Keratinocyte (primary cell): Measurements from ENCODE around the gene EYA3. TPM values are rescaled to one million over a fixed set of nuclear protein-coding genes. Genes with fewer than 3 reads are reported as not detected.

Source experiments
- DNase-seq: peaks from one replicate; pipeline ENCODE4 v3.0.0-alpha.2; 2011; ENCODE audit warnings: low read depth, missing footprints, low spot score
- FAIRE-seq: peaks from 2 replicates; lab custom pipeline; 2011; peaks lifted over from hg19 to GRCh38; lab: Jason Lieb, UNC
- H2AFZ ChIP-seq: 2 replicates; pipeline ENCODE4 v1.6.0; 2012; ENCODE audit warnings: low read length, control low read depth, inconsistent platforms; ENCODE audit not compliant: control insufficient read depth
- H3K27ac ChIP-seq: 2 replicates; pipeline ENCODE4 v1.5.1; 2011; ENCODE audit warnings: low read length; ENCODE audit not compliant: control insufficient read depth, insufficient read depth
- H3K27me3 ChIP-seq: 3 replicates; pipeline ENCODE4 v1.6.0; 2011; ENCODE audit warnings: low read length; ENCODE audit not compliant: control insufficient read depth, insufficient read depth; ENCODE audit errors: extremely low read depth
- H3K36me3 ChIP-seq, 2 experiments: 2 replicates in 1 of 2; 3 replicates in 1 of 2; pipeline ENCODE4 v1.5.1; 2011; ENCODE audit warnings: low read length in 2 of 2, mild to moderate bottlenecking in 1 of 2; ENCODE audit not compliant: control insufficient read depth in 2 of 2, insufficient read depth in 2 of 2; ENCODE audit errors: extremely low read depth in 1 of 2
- H3K4me1 ChIP-seq: 3 replicates; pipeline ENCODE4 v1.5.1; 2011; ENCODE audit warnings: low read length; ENCODE audit not compliant: control insufficient read depth, insufficient read depth; ENCODE audit errors: extremely low read depth
- H3K4me2 ChIP-seq: 3 replicates; pipeline ENCODE4 v1.6.0; 2011; ENCODE audit warnings: low read depth, low read length; ENCODE audit not compliant: control insufficient read depth, insufficient read depth; ENCODE audit errors: extremely low read depth
- H3K4me3 ChIP-seq, 3 experiments: fragments of 200-600 bp in 1 of 3; sonication (generic) in 1 of 3; 2 replicates in 2 of 3; 3 replicates in 1 of 3; pipeline ENCODE4 v1.5.1; 2011 to 2016; ENCODE audit warnings: low read length in 3 of 3, mild to moderate bottlenecking in 3 of 3, control low read depth in 2 of 3, inconsistent platforms in 1 of 3, low read depth in 1 of 3, mixed read lengths in 1 of 3, mixed run types in 1 of 3, moderate library complexity in 1 of 3; ENCODE audit not compliant: control insufficient read depth in 2 of 3, insufficient read depth in 2 of 3; ENCODE audit errors: extremely low read depth in 1 of 3
- H3K79me2 ChIP-seq: 2 replicates; pipeline ENCODE4 v1.6.0; 2012; ENCODE audit warnings: low read length; ENCODE audit not compliant: control insufficient read depth, insufficient read depth
- H3K9ac ChIP-seq: 3 replicates; pipeline ENCODE4 v1.6.0; 2011; ENCODE audit warnings: low read length; ENCODE audit not compliant: control insufficient read depth, insufficient read depth; ENCODE audit errors: extremely low read depth
- H3K9me1 ChIP-seq: 3 replicates; pipeline ENCODE4 v1.6.0; 2011; ENCODE audit warnings: low read length; ENCODE audit not compliant: control insufficient read depth, insufficient read depth; ENCODE audit errors: extremely low read depth
- H3K9me3 ChIP-seq: 2 replicates; pipeline ENCODE4 v1.5.1; 2012; ENCODE audit warnings: low read depth, low read length; ENCODE audit not compliant: control insufficient read depth
- H4K20me1 ChIP-seq: 3 replicates; pipeline ENCODE4 v1.6.0; 2011; ENCODE audit warnings: low read length; ENCODE audit not compliant: control insufficient read depth, insufficient read depth; ENCODE audit errors: extremely low read depth
- EZH2 ChIP-seq: IDR thresholded peaks from one replicate; pipeline ENCODE4 v1.6.1; 2012; ENCODE audit warnings: inconsistent platforms, mild to moderate bottlenecking, low read length, moderate library complexity
- dilution Hi-C: fragments of 300-500 bp; cut with MboI; formaldehyde crosslinking; loops from one replicate; pipeline ENCODE4 v1.7.0; 2020; ENCODE audit warnings: low sequenced_read_pairs; ENCODE audit not compliant: extremely low pct_ligation_motif_present
- polyA plus RNA-seq, 5 experiments: library from polyadenylated mRNA; depleted of rRNA in 3 of 5; stranded (reverse) in 3 of 5; stranded (forward) in 1 of 5; unstranded in 1 of 5; fragments of >200 nt; gene quantifications; 1 replicate in 1 of 5; 2 replicates in 3 of 5; 3 replicates in 1 of 5; pipeline versions ENCODE4 v1.2.1 to v1.2.3, GENCODE V29; 2011 to 2012; ENCODE audit warnings: missing spikeins in 2 of 5, low read depth in 1 of 5, low replicate concordance in 1 of 5
- TF ChIP-seq, protein P1 (sequence below), 3 experiments: IDR thresholded peaks in 1 of 3; conservative IDR thresholded peaks in 1 of 3; optimal IDR thresholded peaks in 1 of 3; 2 replicates in 2 of 3; 3 replicates in 1 of 3; pipeline versions ENCODE3 to v1.5.1; 2011; ENCODE audit warnings: low read length in 3 of 3, mild to moderate bottlenecking in 3 of 3, moderate library complexity in 2 of 3, control low read depth in 1 of 3, inconsistent platforms in 1 of 3; ENCODE audit not compliant: insufficient read depth in 2 of 3; ENCODE audit errors: extremely low read depth in 1 of 3

The EYA3 gene
- polyA plus RNA-seq, 1 donor (not counting 4 experiments of a cell fraction or from before 2014, with no cell fraction given), result 17.6 TPM

DNA sequence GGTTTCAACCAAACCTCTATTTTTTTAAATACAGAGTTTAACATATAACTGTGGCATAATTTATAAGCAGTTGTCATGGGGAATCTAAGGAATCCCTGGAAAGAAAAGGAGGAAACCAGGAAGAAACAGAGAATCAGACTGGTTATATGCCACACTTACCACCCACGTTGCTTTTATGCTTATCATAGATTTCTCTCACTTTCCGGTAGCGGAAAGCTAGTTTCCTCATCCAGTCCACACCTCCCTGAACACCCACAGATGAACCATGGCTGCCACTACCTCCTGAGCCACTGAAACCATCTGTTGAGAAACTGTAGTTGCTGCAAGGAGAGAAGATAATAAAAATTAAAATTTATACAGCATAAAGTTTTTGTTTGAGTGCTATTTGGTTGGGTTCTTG is 95.2 kb downstream of the EYA3 start:
- Histone ChIP-seq H3K79me2 (no peaks in the 10 kb centered on the region), H3K36me3 (peaks cover 16 to 25% of the 10 kb centered on the region in 2 experiments), H3K9me3 (no peaks in the 10 kb centered on the region), H4K20me1 (no peaks in the 10 kb centered on the region), H3K4me1 (no peaks in the 10 kb centered on the region), H3K9ac (no peak overlapping the region), H3K27ac (no peak overlapping the region), H3K4me3 (no peak overlapping the region), H3K9me1 (no peaks in the 10 kb centered on the region), H3K27me3 (no peaks in the 10 kb centered on the region), H2AFZ (no peak overlapping the region), H3K4me2 (no peak overlapping the region)
- FAIRE-seq (no peak), DNase-seq (no peak)
- dilution Hi-C loops, result no loop called here
- no peak for TF ChIP-seq EZH2
- TF ChIP-seq, protein P1, sequence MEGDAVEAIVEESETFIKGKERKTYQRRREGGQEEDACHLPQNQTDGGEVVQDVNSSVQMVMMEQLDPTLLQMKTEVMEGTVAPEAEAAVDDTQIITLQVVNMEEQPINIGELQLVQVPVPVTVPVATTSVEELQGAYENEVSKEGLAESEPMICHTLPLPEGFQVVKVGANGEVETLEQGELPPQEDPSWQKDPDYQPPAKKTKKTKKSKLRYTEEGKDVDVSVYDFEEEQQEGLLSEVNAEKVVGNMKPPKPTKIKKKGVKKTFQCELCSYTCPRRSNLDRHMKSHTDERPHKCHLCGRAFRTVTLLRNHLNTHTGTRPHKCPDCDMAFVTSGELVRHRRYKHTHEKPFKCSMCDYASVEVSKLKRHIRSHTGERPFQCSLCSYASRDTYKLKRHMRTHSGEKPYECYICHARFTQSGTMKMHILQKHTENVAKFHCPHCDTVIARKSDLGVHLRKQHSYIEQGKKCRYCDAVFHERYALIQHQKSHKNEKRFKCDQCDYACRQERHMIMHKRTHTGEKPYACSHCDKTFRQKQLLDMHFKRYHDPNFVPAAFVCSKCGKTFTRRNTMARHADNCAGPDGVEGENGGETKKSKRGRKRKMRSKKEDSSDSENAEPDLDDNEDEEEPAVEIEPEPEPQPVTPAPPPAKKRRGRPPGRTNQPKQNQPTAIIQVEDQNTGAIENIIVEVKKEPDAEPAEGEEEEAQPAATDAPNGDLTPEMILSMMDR (optimal IDR thresholded peaks at IDR 0.05 in 1 of 3, IDR thresholded peaks at IDR 0.05 in 1 of 3, conservative IDR thresholded peaks at IDR 0.05 in 1 of 3; ENCODE audit: extremely low read depth in 1 of 3, insufficient read depth in 2 of 3, low read length in 3 of 3), result no peak

DNA sequence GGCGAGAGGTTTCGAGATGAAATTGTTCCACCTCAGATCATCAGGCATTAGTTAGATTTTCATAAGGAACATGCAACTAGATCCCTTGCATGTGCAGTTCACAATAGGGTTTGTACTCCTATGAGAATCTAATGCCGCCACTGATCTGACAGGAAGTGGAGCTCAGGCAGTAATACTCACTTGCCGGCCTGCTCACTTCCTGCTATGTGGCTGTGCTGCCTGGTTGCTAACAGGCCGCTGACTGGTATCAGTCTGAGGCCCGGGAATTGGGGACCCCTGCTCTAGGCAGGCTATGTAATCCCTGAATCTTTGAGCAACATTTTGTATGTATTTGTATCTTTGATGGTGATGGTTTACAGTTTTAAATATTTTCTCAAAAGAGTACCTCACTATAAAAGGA is 96.1 kb downstream of the EYA3 start:
- no peak for TF ChIP-seq EZH2
- TF ChIP-seq, protein P1 (optimal IDR thresholded peaks at IDR 0.05 in 1 of 3, IDR thresholded peaks at IDR 0.05 in 1 of 3, conservative IDR thresholded peaks at IDR 0.05 in 1 of 3; ENCODE audit: extremely low read depth in 1 of 3, insufficient read depth in 2 of 3, low read length in 3 of 3), result no peak
- no peak overlapping the region for H3K9ac ChIP-seq
- no peaks in the 10 kb centered on the region for H3K27me3 ChIP-seq
- FAIRE-seq (no peak), DNase-seq (no peak)
- no peak overlapping the region for H3K4me2 ChIP-seq
- H3K27ac ChIP-seq, result no peak overlapping the region
- no peaks in the 10 kb centered on the region for H3K4me1 ChIP-seq
- dilution Hi-C loops, result no loop called here
- H4K20me1 ChIP-seq, result no peaks in the 10 kb centered on the region
- H3K9me3 ChIP-seq, result no peaks in the 10 kb centered on the region
- peaks cover 14 to 21% of the 10 kb centered on the region in 2 experiments for H3K36me3 ChIP-seq
- H3K79me2 ChIP-seq, result no peaks in the 10 kb centered on the region
- no peaks in the 10 kb centered on the region for H3K9me1 ChIP-seq
- no peak overlapping the region for H3K4me3 ChIP-seq
- no peak overlapping the region for H2AFZ ChIP-seq
